ENCODE measurements around the gene PDS5B.

DNA sequence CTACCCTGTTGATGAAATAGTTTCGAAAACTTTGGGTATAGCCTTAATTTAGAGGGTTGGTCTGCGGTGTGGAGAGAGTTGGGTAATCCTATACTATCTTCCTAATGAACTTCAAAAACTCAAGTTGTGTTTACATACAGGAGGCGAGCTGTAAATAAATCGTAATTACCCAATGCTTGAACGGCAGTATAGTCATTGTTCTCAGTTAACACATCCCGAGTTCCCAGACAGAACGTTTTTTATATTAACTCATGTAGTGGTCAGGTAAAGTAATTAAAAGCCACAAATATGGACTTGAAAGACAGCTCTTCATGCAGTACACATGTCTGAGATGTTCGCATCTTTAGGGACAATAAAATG is 1.5 kb downstream of the PDS5B start:
- TF ChIP-seq, protein P1, sequence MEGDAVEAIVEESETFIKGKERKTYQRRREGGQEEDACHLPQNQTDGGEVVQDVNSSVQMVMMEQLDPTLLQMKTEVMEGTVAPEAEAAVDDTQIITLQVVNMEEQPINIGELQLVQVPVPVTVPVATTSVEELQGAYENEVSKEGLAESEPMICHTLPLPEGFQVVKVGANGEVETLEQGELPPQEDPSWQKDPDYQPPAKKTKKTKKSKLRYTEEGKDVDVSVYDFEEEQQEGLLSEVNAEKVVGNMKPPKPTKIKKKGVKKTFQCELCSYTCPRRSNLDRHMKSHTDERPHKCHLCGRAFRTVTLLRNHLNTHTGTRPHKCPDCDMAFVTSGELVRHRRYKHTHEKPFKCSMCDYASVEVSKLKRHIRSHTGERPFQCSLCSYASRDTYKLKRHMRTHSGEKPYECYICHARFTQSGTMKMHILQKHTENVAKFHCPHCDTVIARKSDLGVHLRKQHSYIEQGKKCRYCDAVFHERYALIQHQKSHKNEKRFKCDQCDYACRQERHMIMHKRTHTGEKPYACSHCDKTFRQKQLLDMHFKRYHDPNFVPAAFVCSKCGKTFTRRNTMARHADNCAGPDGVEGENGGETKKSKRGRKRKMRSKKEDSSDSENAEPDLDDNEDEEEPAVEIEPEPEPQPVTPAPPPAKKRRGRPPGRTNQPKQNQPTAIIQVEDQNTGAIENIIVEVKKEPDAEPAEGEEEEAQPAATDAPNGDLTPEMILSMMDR (IDR thresholded peaks at IDR 0.05; ENCODE audit: poor library complexity), result no peak
- no peak for TF ChIP-seq EZH2phosphoT487 (IDR thresholded peaks at IDR 0.05; ENCODE audit: low read depth, severe bottlenecking, unreplicated experiment)
